NCI-H82 (cell line): ENCODE measurements around the gene TMEM95.

Source experiments
- DNase-seq: peaks from one replicate; lab custom pipeline; 2025; lab: John Stamatoyannopoulos, UW

Gene TMEM95, protein sequence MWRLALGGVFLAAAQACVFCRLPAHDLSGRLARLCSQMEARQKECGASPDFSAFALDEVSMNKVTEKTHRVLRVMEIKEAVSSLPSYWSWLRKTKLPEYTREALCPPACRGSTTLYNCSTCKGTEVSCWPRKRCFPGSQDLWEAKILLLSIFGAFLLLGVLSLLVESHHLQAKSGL

DNA sequence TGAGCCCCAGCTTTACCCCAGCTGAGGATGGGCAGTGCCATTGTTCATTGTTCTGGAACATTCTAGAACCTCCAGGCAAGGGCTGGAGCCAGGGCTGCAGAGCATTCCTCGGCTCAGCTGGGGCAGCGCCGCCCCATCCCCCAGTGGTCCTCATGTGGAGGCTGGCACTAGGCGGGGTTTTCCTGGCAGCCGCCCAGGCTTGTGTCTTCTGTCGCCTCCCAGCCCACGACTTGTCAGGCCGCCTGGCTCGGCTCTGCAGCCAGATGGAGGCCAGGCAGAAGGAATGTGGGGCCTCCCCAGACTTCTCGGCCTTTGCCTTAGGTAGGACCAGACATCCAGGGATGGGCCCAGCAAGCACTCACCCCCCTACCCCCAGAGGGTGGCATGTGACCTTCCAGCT lies at the start of gene TMEM95:
Gene TMEM95 (plus strand): TSS at position 104 of the 400 bp plus-strand sequence. CDS start 49 bp downstream, at position 153.
- no peak for DNase-seq

DNA sequence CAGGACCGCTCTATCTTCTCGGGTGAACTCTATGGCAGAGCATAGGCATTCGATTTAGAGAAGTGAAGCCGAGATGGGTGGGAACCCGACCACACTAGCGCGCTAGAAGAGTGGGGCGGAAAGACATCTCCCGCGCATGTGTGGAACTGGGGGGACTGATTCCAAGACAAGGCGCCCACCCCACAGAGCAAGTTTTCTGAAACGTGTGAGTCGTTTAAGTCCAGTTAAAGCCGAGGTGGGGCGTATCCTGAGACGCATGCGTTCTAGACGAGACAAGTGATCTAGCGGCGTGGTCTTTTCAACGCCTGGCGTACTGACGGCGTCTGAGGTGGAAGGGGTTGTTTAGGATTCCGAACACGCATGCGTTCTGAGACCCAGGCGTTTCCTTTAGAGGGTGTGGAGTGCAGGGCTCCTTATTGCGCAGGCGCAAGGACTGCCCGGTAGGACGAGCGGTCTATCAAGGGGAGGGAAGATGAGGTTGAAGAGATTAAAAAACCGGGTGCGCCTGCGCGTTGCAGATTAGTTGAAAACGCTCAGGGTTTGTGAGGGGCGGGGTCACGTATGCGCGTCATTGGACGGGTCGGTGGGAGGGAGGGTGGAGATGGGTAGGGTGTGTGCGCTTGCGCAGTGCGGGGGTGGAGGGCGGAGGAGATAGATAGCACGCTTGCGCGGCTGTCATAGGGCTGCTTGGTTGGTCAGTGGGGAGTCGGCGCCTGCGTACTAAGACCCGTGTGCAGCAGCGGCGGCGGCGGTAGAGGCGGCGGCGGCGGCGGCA lies 47.9 kb upstream of the TMEM95 start, which contains the start of gene EIF5A:
Gene EIF5A (plus strand): TSS at position 718 of the 775 bp plus-strand sequence. CDS start 2,008 bp downstream, outside the sequence.
- peak; percentile 100 for DNase-seq

DNA sequence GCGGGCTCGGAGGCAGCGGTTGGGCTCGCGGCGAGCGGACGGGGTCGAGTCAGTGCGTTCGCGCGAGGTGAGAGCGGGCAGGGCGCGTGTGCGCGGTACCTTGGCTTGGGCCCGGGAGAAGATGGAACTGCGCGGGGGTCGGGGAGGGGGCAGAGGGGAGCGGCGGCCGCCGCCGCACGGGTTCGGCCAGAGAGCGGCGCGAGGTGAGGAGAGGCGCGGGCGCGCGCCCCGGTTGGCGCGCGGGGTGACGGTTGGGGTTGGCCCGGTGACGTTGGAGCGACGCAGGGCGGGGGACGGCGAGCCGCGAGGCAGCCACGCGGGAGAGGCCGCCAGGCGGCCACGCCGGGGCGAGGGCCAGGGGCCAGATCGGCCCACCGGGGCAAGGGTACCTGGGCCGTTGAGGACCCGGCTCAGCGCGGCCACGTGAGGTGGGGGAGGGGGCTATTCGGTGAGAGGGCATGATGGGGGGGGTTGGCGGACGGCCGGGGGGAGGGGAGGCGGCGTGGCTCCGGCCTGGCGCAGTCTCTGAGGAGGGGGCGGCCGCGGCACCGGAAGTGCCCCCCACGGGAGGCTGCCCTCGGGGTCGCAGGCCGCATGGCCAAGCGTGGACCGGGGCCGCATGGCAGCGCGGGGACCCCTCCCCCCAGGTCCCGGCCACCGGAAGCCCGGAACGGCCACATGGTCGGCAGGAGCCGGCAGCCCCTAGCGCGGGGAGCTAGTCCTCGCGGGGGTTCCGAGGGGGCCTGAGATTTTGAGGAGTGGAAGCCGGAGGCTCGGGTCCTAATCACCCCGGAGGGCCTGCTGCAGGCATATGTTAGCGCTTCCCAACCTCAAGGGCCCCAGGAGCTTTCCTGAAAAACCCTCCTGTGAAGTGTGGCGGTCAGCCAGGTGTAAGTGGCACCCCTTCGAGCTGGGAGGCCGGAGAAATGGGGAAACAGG lies 47.0 kb upstream of the TMEM95 start:
- DNase-seq: peak; percentile 77

DNA sequence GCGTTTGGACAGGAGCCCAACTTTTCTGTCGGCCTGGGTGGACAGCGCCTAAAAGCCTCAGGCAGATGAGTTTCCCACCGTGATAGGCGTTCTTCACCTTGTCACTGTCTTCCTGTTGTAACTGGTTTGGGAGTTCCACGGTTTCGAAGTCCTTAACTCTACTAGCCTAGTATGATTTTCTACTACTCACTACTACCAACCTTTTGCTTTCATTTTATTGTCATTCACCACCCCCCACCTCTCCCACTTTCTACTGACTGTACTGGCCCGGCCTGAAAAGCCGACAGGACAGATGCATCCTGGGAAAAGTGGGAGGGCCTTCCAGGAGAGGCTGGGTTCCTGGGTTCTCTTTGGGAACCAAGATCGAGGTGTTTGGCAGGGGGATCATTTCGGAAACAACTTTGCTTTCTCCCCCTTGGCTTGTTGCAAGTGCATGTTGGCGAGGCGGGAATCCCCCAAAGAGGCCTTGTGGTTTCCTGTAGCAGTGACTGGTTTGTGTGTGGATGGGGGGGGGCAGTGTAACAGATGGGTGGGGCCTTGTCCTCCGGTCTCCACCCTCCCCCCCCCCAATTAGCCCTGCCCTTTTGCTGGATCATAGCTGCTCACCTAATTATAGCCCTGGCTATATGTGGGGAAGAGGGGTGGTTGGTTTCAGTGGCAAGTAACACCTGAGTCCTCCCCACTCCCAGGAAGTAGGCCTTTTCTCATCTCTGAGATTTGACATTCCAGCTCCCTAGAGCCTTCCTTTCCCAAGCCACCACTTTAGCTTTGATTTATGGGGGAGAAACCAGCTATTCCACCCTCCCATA lies 46.1 kb upstream of the TMEM95 start:
- DNase-seq: peak; percentile 90

DNA sequence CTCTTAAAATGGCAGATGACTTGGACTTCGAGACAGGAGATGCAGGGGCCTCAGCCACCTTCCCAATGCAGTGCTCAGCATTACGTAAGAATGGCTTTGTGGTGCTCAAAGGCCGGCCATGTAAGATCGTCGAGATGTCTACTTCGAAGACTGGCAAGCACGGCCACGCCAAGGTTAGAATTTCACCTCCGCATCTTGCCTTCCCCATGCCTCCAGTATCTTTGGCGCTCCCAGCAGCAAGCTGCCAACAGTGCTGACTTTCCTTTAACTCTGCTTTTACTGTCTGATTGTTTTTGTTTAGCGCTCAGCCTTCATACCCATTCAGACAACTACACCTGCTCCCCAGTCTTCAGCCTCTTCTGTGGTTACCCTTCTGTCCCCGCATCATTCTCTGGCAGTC lies 45.3 kb upstream of the TMEM95 start:
- DNase-seq: no peak

DNA sequence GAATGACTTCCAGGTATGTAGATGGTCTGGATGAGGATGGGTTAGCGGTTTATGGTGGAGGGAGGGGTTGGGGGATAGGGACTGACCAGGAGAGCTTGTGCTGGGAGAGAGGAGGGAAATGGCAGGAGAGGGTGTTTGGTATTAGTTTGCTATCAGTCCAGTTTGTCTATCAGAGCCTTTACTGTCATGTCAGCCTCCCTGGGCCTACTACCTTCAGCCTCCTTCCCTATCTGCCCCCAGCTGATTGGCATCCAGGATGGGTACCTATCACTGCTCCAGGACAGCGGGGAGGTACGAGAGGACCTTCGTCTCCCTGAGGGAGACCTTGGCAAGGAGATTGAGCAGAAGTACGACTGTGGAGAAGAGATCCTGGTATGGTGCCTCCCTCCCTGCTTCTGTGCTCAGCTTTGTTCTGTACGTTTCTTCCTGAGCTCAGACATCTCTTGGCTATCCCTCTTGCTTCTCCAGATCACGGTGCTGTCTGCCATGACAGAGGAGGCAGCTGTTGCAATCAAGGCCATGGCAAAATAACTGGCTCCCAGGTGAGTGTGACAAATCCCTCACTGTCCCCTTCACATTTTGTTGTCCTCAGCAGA lies 43.7 kb upstream of the TMEM95 start:
- no peak for DNase-seq

DNA sequence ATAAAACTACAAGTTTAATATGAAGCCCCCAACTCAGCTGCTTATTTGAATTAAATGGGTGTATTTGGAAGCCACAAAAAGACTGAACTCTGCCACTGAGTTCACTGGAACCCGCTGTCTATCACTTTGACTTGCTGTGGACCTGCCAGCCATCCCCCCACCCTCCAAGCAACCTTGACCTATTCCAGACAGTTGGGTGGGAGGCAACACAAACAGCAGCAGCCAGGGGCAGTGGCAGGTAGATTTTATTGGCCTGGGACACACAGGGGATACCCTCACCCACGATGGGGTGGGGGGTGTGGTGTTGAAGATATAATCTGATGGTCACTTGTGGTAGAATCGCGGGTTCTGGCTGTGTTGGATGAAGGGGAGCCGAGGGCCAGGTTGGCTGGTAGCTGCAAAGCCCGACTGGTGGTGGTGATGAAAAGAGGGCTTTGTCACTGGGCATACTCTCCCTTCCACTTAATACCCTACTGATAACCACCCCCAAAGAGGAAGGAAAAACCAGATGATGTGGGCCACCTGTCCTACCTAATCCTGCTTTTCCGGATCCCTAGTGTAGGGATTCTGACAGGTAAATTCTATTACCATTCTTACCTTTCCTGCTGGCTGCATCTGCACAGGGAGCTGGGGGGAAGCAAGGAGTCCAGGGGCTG lies 42.4 kb upstream of the TMEM95 start:
- DNase-seq: peak; percentile 53

DNA sequence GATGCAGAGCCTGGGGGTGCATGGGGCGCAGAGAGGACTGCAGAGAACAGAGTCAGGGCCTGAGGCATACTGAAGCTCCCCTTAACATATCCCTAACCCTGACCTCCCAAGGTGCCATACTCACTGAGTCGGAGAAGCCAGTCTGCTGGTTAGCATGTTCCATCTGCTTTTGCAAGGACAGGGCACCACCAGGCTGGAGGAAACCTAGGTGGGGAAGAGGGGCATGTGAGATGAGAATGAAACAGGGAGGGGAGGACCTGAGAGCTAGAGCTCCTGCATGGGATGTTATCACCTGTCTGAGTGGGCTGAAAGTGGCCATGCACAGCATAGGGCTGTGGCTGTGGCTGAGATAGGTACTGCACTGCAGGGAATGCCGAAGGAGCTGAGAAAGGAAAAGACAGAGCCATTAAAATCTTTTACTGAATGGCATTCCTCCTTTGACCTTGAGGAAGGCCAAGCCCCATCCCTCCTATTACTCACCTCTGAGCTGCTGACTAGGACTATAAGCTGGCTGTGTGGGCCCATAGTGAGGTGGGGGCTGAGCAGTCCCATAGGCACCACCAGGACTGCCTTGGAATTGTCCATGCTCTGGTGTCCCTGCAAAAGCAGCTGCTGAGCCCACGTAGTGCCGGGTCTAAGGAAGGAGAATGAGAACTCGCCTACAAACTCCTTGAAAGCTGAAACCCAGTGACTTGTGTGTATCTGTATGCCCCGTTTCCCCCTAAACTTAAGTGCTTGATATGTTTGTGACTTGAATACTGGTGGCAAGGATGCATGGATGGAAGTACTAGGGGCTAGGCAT lies 41.7 kb upstream of the TMEM95 start:
- DNase-seq: peak; percentile 70

DNA sequence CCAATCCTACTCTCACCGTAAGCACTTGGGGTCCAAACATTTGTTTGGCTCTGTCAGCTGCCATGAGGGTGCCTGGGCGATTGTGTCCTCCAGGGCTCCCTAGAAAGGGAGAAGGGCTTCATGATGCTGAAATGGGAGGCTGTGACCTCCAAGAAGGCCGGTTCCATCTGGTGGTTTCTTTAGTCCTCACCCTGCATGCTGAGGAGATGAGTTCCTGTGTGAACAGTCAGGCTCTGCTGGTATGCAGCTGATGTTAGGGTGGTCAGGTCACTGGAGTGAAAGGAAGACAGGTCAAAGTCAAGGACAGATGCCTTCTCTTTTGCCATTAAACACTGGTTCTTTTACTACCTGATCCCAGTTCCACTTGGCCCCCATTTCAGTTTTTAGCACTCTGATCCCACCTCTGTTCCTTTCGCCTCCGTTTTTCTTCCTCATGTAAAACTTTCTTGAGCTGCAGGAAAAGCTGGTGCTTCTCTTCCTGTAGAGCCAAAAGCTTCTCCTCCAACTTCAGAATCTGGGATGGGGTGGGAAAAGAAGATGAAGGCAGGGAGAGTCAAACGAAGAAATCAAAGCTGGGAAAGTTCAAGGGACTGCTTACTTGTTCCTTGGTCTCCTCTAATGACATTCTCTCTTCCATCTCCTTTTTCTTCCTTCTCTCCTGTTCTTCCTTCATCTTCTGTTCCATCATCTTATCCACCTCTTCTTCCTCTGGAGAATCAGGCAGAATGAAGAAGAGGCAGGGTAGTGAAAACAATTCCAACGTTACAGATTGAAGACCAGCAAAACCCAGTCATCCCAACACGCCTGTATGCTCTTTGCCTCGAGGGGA lies 40.9 kb upstream of the TMEM95 start:
- peak; percentile 65 for DNase-seq

DNA sequence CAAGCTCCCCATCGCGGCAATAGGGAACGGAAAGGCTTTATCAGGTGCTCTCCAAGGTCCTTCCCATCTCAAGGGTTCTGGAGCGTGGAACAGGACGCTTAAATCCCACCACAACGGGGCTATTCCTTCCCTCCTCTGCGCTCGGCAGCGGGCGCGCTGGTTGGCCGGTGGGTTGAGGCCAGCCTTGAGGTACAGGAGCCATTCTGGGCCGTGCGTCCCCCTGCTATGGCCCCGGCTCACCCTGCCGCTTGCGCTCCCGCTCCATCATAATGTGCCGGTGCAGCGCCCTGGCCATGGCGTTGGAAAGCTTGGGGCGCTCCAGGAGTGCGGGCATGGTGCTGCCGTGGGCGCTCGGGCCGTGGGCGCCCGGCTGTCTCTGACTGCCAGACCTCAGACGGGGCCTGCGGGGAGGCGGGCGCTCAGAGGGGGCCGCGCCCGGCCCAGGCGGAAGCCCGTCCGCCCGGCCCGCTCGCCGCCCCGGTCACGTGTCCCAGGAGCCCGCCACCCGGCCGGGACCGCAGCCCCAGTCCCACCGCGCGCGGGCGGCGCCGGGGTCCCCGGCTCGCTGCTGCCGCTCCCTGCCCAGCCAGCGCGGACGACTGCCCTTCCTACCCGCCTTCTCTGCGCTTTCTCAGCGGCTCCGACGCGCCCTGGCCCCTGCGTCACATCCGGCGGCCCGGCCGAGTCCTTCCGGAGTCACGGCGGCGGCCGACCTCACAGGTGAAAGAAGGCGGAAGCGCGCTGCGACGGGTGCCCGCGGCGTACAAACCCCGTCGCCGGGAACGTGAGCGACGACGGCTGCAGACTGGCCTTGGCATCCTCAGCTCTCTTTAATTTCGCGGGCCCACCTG lies 40.0 kb upstream of the TMEM95 start, which contains the start of gene GPS2:
Gene GPS2 (minus strand): TSS at position 642 of the 851 bp plus-strand sequence. CDS start 308 bp downstream, at position 334.
- DNase-seq: peak; percentile 93

DNA sequence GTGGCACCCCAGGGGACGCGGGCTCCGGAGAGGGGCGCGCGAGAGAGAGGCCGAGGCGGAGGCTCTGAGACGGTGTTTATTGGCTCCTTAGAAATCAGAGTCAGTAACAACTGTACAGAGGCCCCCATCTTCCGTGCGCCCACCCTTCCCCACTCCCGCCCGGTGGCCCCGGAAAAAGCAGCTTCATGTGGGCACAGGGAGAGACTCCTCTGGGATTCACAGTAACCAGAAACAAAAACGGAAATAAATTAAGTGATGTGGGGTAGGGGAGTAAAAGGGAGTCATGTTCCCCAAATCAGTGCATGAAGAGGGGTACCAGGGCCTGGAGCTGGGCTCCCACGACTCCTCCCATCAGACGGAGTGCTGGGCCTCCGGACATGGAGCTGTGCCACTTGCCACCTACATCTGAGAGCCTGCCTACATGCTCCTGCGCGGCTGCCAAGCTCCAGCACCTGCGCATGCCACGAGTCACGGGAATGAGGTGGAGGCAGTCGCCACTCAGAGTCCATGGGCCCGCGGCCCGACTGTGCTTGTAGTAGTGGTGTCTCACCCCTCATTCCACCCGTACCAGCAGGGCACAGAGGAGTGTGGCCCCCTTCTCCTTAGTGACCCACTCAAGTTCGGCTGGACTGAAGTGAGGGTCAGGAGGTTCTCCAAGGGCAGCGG lies 39.3 kb upstream of the TMEM95 start:
- peak; percentile 39 for DNase-seq

DNA sequence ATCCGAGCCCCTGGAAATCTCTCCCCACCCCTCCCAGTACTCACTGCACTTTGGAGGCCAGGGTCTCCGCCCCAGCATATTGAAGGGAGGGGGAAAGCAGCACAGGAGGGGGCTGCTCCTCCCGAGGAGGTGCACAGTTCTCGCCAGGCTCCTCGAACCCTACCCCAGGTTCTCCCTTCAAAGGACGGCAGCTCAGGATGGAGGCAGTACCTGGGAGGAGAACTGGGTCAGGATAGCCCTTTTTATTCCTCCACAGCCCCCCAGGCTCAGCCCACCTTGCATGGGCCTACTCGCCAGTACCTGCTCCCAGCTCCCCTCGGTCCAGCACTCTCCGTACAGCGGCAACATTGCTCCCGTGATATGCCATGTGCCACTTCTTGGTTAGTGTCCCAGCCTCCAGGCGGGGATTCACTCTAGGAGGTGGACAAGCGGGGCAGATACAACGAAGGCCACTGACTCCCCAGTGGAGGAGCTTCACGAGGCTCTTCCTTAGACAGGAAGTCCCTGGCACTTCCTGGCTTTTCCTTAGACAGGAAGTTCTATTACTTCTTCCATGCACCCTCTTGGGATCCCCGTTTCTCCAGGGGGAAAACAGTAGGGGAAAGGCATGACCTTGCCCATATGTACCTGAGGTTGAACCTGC lies 37.7 kb upstream of the TMEM95 start:
- no peak for DNase-seq

DNA sequence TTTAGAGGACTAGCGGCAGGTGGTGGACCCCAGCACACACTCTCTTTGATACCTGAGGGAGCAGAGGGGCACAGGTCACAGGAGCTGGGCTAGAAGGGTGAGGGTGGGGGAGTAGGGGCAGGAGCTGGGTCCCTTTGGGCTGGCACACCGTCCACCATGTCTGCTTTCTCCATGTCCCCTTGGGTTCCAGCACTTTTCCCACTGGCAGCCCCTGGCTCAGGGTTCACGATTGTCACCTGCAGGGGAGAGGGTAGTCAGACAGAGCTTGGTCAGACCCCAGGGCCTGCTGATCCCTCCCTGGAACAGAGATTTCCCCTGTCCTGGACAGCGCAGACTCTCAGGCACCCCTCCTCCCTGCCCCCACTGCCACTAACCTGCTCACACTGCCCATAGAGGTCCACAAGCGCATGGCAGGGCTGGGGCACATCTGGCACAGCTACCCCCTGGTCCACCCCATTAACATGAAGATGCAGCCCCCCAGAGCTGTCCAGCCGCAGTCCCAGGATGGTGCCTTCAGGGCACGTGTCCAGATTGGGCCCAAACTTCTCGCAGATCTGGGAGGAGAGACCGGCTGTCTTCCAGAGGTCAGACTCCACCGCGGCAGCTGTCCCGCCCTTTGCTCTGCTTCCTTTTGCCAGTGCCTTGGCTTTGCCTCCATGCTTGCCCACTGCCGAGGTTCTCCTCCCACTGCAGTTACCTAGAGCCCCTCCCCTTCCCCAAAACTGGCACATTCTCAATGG lies 36.7 kb upstream of the TMEM95 start:
- DNase-seq: no peak

DNA sequence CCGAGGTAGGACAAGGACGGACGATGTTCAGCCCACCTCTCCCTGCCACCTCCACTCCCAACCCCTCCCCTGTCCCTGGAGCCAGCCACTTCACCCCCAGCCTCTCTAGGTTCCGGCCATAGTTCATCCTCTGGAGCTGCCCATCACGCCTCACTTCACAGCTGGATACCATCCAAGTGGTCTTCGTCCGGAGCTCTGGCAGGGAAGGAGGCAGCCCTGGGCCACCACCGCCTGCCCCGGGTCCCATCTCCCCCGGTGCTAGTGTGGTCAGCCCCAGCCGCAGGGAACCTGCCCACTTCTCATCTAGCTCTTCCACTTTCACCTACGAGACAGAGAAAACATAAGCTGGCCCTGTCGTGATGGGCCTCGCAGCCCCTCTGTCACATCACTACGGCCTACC lies 33.5 kb upstream of the TMEM95 start:
- no peak for DNase-seq

DNA sequence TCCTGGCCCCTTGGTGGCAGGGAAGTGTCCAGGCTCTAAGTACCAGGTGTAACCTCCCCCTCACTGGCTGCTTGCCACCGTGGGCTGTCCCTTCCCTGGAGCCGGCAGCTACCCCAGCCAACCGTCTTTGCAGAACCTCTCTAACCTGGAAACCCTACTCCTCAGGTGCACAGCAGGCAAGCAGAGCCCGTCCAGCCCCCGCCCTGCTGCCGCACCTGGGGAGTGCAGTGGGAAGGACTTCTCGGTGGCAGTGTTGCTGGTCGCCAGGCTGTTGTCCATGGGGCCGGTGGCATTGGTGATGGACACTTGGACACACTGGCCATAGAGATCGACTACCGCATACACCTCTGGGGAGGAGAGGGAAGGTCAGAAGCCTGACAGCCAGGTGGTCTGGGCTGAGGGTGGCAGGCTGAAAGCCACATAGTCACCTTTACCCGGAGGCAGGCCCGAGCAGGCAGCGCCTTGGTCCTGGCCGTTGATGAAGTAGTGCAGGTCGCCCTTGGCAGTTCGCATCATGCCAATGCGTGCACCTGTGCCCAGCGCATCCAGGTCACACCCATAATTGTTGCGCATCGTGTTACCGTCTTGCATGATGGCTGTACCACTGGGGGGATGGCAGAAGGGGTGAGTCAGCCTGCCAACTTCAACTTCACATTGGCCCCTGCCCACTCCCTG lies 32.3 kb upstream of the TMEM95 start:
- no peak for DNase-seq
